ENCODE data around the gene VAPA. TPM values are rescaled to one million over a fixed set of nuclear protein-coding genes. Genes with fewer than 3 reads are reported as not detected.

Gene VAPA
- total and polyA plus RNA-seq, 5 donors from 2014 or later = 163 to 286 (median 262) TPM

- no peaks in the 10 kb centered on the region for H3K4me1 Mint-ChIP-seq
- H3K36me3 Mint-ChIP-seq = peaks cover 5% of the 10 kb centered on the region
- peaks cover 9% of the 10 kb centered on the region for H3K27me3 Mint-ChIP-seq
- H3K4me3 Mint-ChIP-seq = no peak overlapping the region
- no peak overlapping the region for H3K4me3 ChIP-seq (ENCODE audit: low read depth, low read length)
- no peaks in the 10 kb centered on the region for H3K9me3 Mint-ChIP-seq
- H3K9me3 ChIP-seq (ENCODE audit: control insufficient read depth in 2 of 2, low read length in 2 of 2) = no peaks in the 10 kb centered on the region
- no peak for ATAC-seq (ENCODE audit: low read depth in 2 of 2)
- no peaks in the 10 kb centered on the region for H3K27me3 ChIP-seq (ENCODE audit: control insufficient read depth, insufficient read depth, low read length)
- H3K27ac Mint-ChIP-seq = no peak overlapping the region
- no peak overlapping the region for H3K27ac ChIP-seq (ENCODE audit: insufficient read depth, low read length, poor library complexity, severe bottlenecking)
- no peak for DNase-seq
- no peaks in the 10 kb centered on the region for H3K36me3 ChIP-seq (ENCODE audit: control insufficient read depth, insufficient read depth, low read length)
- no peaks in the 10 kb centered on the region for H3K4me1 ChIP-seq (ENCODE audit: control insufficient read depth, insufficient read depth, low read length, poor library complexity, severe bottlenecking)
Measured at GRCh38 chr18:9987345-9987744, 73.5 kb downstream of the VAPA start.

GRCh38 chr18:9987931-9988330 is 74.1 kb downstream of the VAPA start:
- Mint-ChIP-seq H3K36me3 (peaks cover 5% of the 10 kb centered on the region), H3K27ac (no peak overlapping the region), H3K27me3 (peaks cover 9% of the 10 kb centered on the region), H3K9me3 (no peaks in the 10 kb centered on the region), H3K4me3 (no peak overlapping the region), H3K4me1 (no peaks in the 10 kb centered on the region)
- Histone ChIP-seq H3K4me3 (ENCODE audit: low read depth, low read length) (no peak overlapping the region), H3K9me3 (ENCODE audit: control insufficient read depth in 2 of 2, low read length in 2 of 2) (no peaks in the 10 kb centered on the region), H3K27me3 (ENCODE audit: control insufficient read depth, insufficient read depth, low read length) (no peaks in the 10 kb centered on the region), H3K27ac (ENCODE audit: insufficient read depth, low read length, poor library complexity, severe bottlenecking) (no peak overlapping the region), H3K36me3 (ENCODE audit: control insufficient read depth, insufficient read depth, low read length) (no peaks in the 10 kb centered on the region), H3K4me1 (ENCODE audit: control insufficient read depth, insufficient read depth, low read length, poor library complexity, severe bottlenecking) (no peaks in the 10 kb centered on the region)
- ATAC-seq (ENCODE audit: low read depth in 2 of 2) (no peak), DNase-seq (no peak)

- no peak overlapping the region for H3K27ac Mint-ChIP-seq
- H3K9me3 ChIP-seq (ENCODE audit: control insufficient read depth in 2 of 2, low read length in 2 of 2) = no peaks in the 10 kb centered on the region
- no peak overlapping the region for H3K27ac ChIP-seq (ENCODE audit: insufficient read depth, low read length, poor library complexity, severe bottlenecking)
- DNase-seq = no peak
- no peaks in the 10 kb centered on the region for H3K36me3 ChIP-seq (ENCODE audit: control insufficient read depth, insufficient read depth, low read length)
- no peaks in the 10 kb centered on the region for H3K9me3 Mint-ChIP-seq
- no peak for ATAC-seq (ENCODE audit: low read depth in 2 of 2)
- H3K4me1 Mint-ChIP-seq = no peaks in the 10 kb centered on the region
- H3K4me3 ChIP-seq (ENCODE audit: low read depth, low read length) = no peak overlapping the region
- H3K27me3 ChIP-seq (ENCODE audit: control insufficient read depth, insufficient read depth, low read length) = no peaks in the 10 kb centered on the region
- peaks cover 9% of the 10 kb centered on the region for H3K27me3 Mint-ChIP-seq
- no peak overlapping the region for H3K4me3 Mint-ChIP-seq
- no peaks in the 10 kb centered on the region for H3K4me1 ChIP-seq (ENCODE audit: control insufficient read depth, insufficient read depth, low read length, poor library complexity, severe bottlenecking)
- peaks cover 5% of the 10 kb centered on the region for H3K36me3 Mint-ChIP-seq
Measured at GRCh38 chr18:9988665-9989064, 74.8 kb downstream of the VAPA start.

GRCh38 chr18:9989481-9989880 is 75.7 kb downstream of the VAPA start:
- no peak for DNase-seq
- Histone ChIP-seq H3K27me3 (ENCODE audit: control insufficient read depth, insufficient read depth, low read length) (no peaks in the 10 kb centered on the region), H3K27ac (ENCODE audit: insufficient read depth, low read length, poor library complexity, severe bottlenecking) (no peak overlapping the region), H3K4me3 (ENCODE audit: low read depth, low read length) (no peak overlapping the region), H3K4me1 (ENCODE audit: control insufficient read depth, insufficient read depth, low read length, poor library complexity, severe bottlenecking) (no peaks in the 10 kb centered on the region), H3K36me3 (ENCODE audit: control insufficient read depth, insufficient read depth, low read length) (no peaks in the 10 kb centered on the region), H3K9me3 (ENCODE audit: control insufficient read depth in 2 of 2, low read length in 2 of 2) (no peaks in the 10 kb centered on the region)
- ATAC-seq (ENCODE audit: low read depth in 2 of 2) = no peak
- H3K27ac Mint-ChIP-seq = no peak overlapping the region
- H3K4me1 Mint-ChIP-seq = no peaks in the 10 kb centered on the region
- peaks cover 0 to 2% (median 0%) of the 10 kb centered on the region in 7 donors for H3K9me3 Mint-ChIP-seq
- H3K27me3 Mint-ChIP-seq = peaks cover 9% of the 10 kb centered on the region
- no peak overlapping the region for H3K4me3 Mint-ChIP-seq
- peaks cover 5% of the 10 kb centered on the region for H3K36me3 Mint-ChIP-seq

DNA sequence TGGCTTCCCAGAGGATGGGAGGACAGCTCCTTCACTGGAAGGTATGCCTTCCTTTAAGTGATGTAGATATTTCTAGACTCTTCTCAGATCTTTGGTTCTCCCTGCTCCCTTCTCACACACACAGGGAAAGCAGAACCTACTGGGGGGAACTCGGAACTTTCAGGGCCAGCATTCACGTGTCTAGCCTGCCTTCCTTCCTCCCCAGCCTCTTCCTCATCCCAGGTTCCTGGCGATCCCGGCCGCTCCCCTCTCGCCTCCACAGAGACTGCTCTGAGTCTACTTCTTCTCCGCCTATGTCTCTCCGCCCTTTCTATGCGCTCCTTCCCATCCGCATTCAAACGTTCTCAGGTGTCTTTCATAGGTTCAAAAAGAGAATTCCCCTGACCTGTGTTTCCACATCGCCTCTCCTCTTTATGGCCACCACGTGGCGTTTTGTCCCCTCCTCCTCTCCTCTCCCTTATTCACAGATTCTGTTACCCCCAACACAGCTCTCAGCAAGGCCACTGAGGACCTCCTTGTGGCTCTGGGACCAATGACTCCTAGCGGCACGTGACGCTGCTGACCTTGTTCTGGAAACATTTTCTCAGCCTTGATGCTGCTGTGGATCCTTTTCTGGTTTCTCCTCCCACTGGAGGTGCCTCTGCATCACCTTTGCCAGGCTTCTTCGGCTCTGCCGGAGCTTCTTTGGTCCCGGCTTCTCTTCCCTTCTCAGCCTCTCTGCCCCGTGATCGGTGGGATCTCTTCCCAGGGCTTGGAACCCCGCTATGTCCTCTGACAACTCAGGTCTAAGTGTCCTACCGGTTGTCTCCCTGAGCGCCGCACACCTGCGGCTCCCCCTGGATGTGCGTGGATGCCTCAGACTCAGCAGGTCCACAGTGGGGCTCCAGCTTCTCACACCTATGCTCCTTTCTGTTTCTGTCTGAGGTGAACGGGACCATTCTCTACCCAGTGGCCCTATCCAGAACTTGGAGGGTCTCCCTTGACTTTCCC is 77.5 kb downstream of the VAPA start:
- ATAC-seq (ENCODE audit: low read depth in 2 of 2) (no peak), DNase-seq (no peak)
- Histone ChIP-seq H3K27me3 (ENCODE audit: control insufficient read depth, insufficient read depth, low read length) (no peaks in the 10 kb centered on the region), H3K36me3 (ENCODE audit: control insufficient read depth, insufficient read depth, low read length) (no peaks in the 10 kb centered on the region), H3K4me1 (ENCODE audit: control insufficient read depth, insufficient read depth, low read length, poor library complexity, severe bottlenecking) (no peaks in the 10 kb centered on the region), H3K9me3 (ENCODE audit: control insufficient read depth in 2 of 2, low read length in 2 of 2) (no peaks in the 10 kb centered on the region), H3K4me3 (ENCODE audit: low read depth, low read length) (no peak overlapping the region), H3K27ac (ENCODE audit: insufficient read depth, low read length, poor library complexity, severe bottlenecking) (no peak overlapping the region)
- Mint-ChIP-seq H3K9me3 (peaks cover 0 to 3% (median 0%) of the 10 kb centered on the region in 7 donors), H3K27me3 (peaks cover 4% of the 10 kb centered on the region), H3K4me3 (no peak overlapping the region), H3K27ac (no peak overlapping the region), H3K36me3 (peaks cover 5% of the 10 kb centered on the region), H3K4me1 (no peaks in the 10 kb centered on the region)

- H3K9me3 ChIP-seq (ENCODE audit: control insufficient read depth in 2 of 2, low read length in 2 of 2) = peaks cover 0 to 5% of the 10 kb centered on the region in 2 experiments
- H3K27me3 ChIP-seq (ENCODE audit: control insufficient read depth, insufficient read depth, low read length) = no peaks in the 10 kb centered on the region
- no peak overlapping the region for H3K4me3 ChIP-seq (ENCODE audit: low read depth, low read length)
- Mint-ChIP-seq H3K9me3 (peaks cover 0 to 12% (median 4%) of the 10 kb centered on the region in 7 donors), H3K4me1 (no peaks in the 10 kb centered on the region), H3K27me3 (peaks cover 4% of the 10 kb centered on the region), H3K4me3 (no peak overlapping the region), H3K36me3 (peaks cover 5% of the 10 kb centered on the region), H3K27ac (no peak overlapping the region)
- DNase-seq (no peak), ATAC-seq (ENCODE audit: low read depth in 2 of 2) (no peak)
- H3K27ac ChIP-seq (ENCODE audit: insufficient read depth, low read length, poor library complexity, severe bottlenecking) = no peak overlapping the region
- H3K36me3 ChIP-seq (ENCODE audit: control insufficient read depth, insufficient read depth, low read length) = no peaks in the 10 kb centered on the region
- H3K4me1 ChIP-seq (ENCODE audit: control insufficient read depth, insufficient read depth, low read length, poor library complexity, severe bottlenecking) = no peaks in the 10 kb centered on the region
Measured at GRCh38 chr18:9992300-9992972, 78.6 kb downstream of the VAPA start.

DNA sequence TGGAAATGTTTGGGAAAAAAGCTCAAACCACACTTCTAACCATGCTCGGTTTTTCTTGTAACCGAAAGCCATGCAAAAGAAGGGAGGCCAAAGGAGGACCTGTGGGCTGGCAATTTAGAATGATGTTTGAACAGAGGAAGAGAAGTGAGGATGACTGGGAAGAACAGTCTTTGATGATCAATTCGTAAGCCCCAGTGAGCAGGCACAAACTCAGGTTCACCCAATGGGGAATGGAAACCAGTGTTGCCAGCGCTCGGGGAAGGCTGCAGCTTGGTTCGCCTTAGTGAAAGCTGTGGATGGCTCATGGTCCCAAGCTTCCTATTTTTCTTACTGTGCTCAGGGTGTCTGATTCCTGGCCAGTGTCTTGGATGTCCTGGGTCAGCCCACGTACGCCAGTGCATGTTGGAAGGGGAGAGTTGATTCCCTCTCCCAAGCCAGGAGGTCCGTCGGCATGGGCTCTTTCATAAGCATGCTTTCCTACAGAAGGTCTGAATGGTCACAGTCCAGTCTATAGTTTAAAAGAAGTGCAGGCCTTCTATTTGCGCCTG is 79.2 kb downstream of the VAPA start:
- Histone ChIP-seq H3K27me3 (ENCODE audit: control insufficient read depth, insufficient read depth, low read length) (no peaks in the 10 kb centered on the region), H3K36me3 (ENCODE audit: control insufficient read depth, insufficient read depth, low read length) (no peaks in the 10 kb centered on the region), H3K4me3 (ENCODE audit: low read depth, low read length) (no peak overlapping the region), H3K27ac (ENCODE audit: insufficient read depth, low read length, poor library complexity, severe bottlenecking) (no peak overlapping the region), H3K4me1 (ENCODE audit: control insufficient read depth, insufficient read depth, low read length, poor library complexity, severe bottlenecking) (no peaks in the 10 kb centered on the region), H3K9me3 (ENCODE audit: control insufficient read depth in 2 of 2, low read length in 2 of 2) (peaks cover 3 to 11% of the 10 kb centered on the region in 2 experiments)
- no peak for ATAC-seq (ENCODE audit: low read depth in 2 of 2)
- no peak overlapping the region for H3K27ac Mint-ChIP-seq
- H3K4me3 Mint-ChIP-seq = no peak overlapping the region
- H3K27me3 Mint-ChIP-seq = peaks cover 9% of the 10 kb centered on the region
- H3K9me3 Mint-ChIP-seq = peaks cover under 1 to 16% (median 5%) of the 10 kb centered on the region in 7 donors
- no peaks in the 10 kb centered on the region for H3K4me1 Mint-ChIP-seq
- no peak for DNase-seq
- peaks cover 5% of the 10 kb centered on the region for H3K36me3 Mint-ChIP-seq

Measured in CD4-positive, CD25-positive, alpha-beta regulatory T cell (primary cell).